Measurements from ENCODE around the gene RTN4R.

Gene RTN4R

GRCh38 chr22:20257212-20258020 is 10.7 kb downstream of the RTN4R start:
- DNase-seq (ENCODE audit: low read depth) = no peak

- DNase-seq (ENCODE audit: low read depth) = no peak
Measured at GRCh38 chr22:20256551-20257211, 11.4 kb downstream of the RTN4R start.

- DNase-seq (ENCODE audit: low read depth) = no peak
Measured at GRCh38 chr22:20256027-20256426, 12.1 kb downstream of the RTN4R start.

GRCh38 chr22:20254975-20255946 is 12.9 kb downstream of the RTN4R start:
- DNase-seq (ENCODE audit: low read depth) = no peak

- no peak for DNase-seq (ENCODE audit: low read depth)
Measured at GRCh38 chr22:20253161-20253560, 15.0 kb downstream of the RTN4R start.

- no peak for DNase-seq (ENCODE audit: low read depth)
Measured at GRCh38 chr22:20251981-20252380, 16.1 kb downstream of the RTN4R start.

- DNase-seq (ENCODE audit: low read depth) = no peak
Measured at GRCh38 chr22:20251491-20251890, 16.6 kb downstream of the RTN4R start.

- DNase-seq (ENCODE audit: low read depth) = no peak
Measured at GRCh38 chr22:20249797-20250354, 18.2 kb downstream of the RTN4R start.

GRCh38 chr22:20248461-20248978 is 19.6 kb downstream of the RTN4R start:
- DNase-seq (ENCODE audit: low read depth) = no peak

GRCh38 chr22:20247608-20248171 is 20.4 kb downstream of the RTN4R start:
- no peak for DNase-seq (ENCODE audit: low read depth)

GRCh38 chr22:20247010-20247505 is 21.1 kb downstream of the RTN4R start:
- no peak for DNase-seq (ENCODE audit: low read depth)

GRCh38 chr22:20246368-20247009 is 21.6 kb downstream of the RTN4R start:
- DNase-seq (ENCODE audit: low read depth) = no peak

- no peak for DNase-seq (ENCODE audit: low read depth)
Measured at GRCh38 chr22:20245577-20246367, 22.3 kb downstream of the RTN4R start.

- DNase-seq (ENCODE audit: low read depth) = no peak
Measured at GRCh38 chr22:20244691-20245576, 23.2 kb downstream of the RTN4R start.

GRCh38 chr22:20244250-20244648 is 23.9 kb downstream of the RTN4R start:
- no peak for DNase-seq (ENCODE audit: low read depth)

GRCh38 chr22:20243537-20244249 is 24.4 kb downstream of the RTN4R start:
- no peak for DNase-seq (ENCODE audit: low read depth)

- DNase-seq (ENCODE audit: low read depth) = no peak
Measured at GRCh38 chr22:20243176-20243536, 25.0 kb downstream of the RTN4R start.
